Right forelimb (tissue), 1 donor: ENCODE measurements around the gene ZFP3.
"Not testable (repeated sequence)": the region's sequence is repeated elsewhere in the genome, so short reads cannot be mapped to it uniquely, and the experiment has no call there.

Experiments
- DNase-seq: peaks from one replicate; pipeline ENCODE4 v3.0.0-alpha.2; 2018

ZFP3 gene

GRCh38 chr17:5080591-5080990 is 2.3 kb downstream of the ZFP3 start:
- no peak for DNase-seq

GRCh38 chr17:5092218-5093010 is 14.1 kb downstream of the ZFP3 start:
- no peak for DNase-seq

- DNase-seq = no peak
Measured at GRCh38 chr17:5096731-5097100, 18.4 kb downstream of the ZFP3 start.

GRCh38 chr17:5097101-5097834 is 19.0 kb downstream of the ZFP3 start:
- peak; percentile 88 for DNase-seq

- DNase-seq = no peak
Measured at GRCh38 chr17:5099271-5099670, 21.0 kb downstream of the ZFP3 start.

- no peak for DNase-seq
Measured at GRCh38 chr17:5100832-5101231, 22.6 kb downstream of the ZFP3 start.

- no peak for DNase-seq
Measured at GRCh38 chr17:5110816-5111215, 32.5 kb downstream of the ZFP3 start.

- DNase-seq = peak; percentile 94
Measured at GRCh38 chr17:5111402-5112204, 33.3 kb downstream of the ZFP3 start, which contains the start of gene ZNF232. ZNF232 (minus strand) TSS chr17:5111878; CDS start chr17:5111822, 56 bp downstream.

- no peak for DNase-seq
Measured at GRCh38 chr17:5115673-5116651, 37.7 kb downstream of the ZFP3 start, which contains the start of gene USP6. USP6 (plus strand) TSS chr17:5116032; CDS start chr17:5130368, 14,336 bp downstream.

- no peak for DNase-seq
Measured at GRCh38 chr17:5118219-5118618, 40.0 kb downstream of the ZFP3 start.

- no peak for DNase-seq
Measured at GRCh38 chr17:5120036-5120435, 41.8 kb downstream of the ZFP3 start.

GRCh38 chr17:5120436-5121185 is 42.3 kb downstream of the ZFP3 start:
- DNase-seq = not testable (repeated sequence)

- DNase-seq = no peak
Measured at GRCh38 chr17:5121186-5121841, 43.0 kb downstream of the ZFP3 start.

- not testable (repeated sequence) for DNase-seq
Measured at GRCh38 chr17:5122056-5122455, 43.8 kb downstream of the ZFP3 start.

GRCh38 chr17:5122586-5123342 is 44.5 kb downstream of the ZFP3 start:
- peak; percentile 64 for DNase-seq

GRCh38 chr17:5123343-5124124 is 45.3 kb downstream of the ZFP3 start:
- DNase-seq = no peak

- not testable (repeated sequence) for DNase-seq
Measured at GRCh38 chr17:5124125-5124760, 46.0 kb downstream of the ZFP3 start.

- DNase-seq = not testable (repeated sequence)
Measured at GRCh38 chr17:5124896-5125295, 46.6 kb downstream of the ZFP3 start.
